ENCODE data around the gene MAPK4.

The MAPK4 gene

DNA sequence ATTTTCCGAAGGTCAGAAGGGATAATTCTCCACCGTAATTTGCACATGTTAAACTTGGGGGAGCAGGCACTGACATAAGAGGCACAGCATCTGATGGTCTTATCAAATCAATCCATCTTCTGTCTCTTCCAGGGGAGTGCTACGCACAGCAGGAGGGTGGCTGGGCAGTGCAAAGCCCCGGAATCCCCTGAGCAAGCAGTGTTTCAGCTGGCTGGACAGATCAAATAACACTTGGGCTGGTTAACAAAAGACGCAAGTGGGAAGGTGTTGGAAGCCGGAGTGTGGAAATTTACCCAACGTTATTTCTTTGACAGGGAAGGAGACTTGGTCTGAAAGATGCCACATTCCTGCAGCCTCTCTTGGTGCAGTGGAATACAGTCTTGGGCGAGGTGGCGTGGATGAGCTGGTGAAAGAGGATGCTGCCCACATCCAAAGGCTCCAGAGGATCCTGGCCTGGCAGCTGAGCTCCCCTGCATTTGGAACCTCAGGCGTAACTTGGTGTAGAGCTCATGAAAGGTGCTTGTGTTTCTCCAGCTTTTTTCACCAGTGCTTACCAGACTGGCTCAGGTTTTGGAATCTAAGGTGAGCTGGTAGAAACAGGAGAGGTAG, 103.0 kb downstream of the MAPK4 start:
- H3K27me3 ChIP-seq (ENCODE audit: insufficient read depth, poor library complexity, severe bottlenecking) = no peaks in the 10 kb centered on the region
- ATAC-seq (ENCODE audit: low read depth) = no peak

GRCh38 chr18:50663626-50664441, 103.9 kb downstream of the MAPK4 start:
- Histone ChIP-seq H3K36me3 (ENCODE audit: low read depth) (no peaks in the 10 kb centered on the region), H3K4me1 (ENCODE audit: insufficient read depth, poor library complexity, severe bottlenecking) (no peaks in the 10 kb centered on the region), H3K4me3 (ENCODE audit: severe bottlenecking) (no peak overlapping the region), H3K27me3 (ENCODE audit: insufficient read depth, poor library complexity, severe bottlenecking) (no peaks in the 10 kb centered on the region), H3K9me3 (ENCODE audit: severe bottlenecking) (no peaks in the 10 kb centered on the region), H3K27ac (ENCODE audit: poor library complexity, severe bottlenecking) (no peak overlapping the region)
- DNase-seq (ENCODE audit: low spot score) (no peak), ATAC-seq (ENCODE audit: low read depth) (no peak)
- TF ChIP-seq, protein P1, sequence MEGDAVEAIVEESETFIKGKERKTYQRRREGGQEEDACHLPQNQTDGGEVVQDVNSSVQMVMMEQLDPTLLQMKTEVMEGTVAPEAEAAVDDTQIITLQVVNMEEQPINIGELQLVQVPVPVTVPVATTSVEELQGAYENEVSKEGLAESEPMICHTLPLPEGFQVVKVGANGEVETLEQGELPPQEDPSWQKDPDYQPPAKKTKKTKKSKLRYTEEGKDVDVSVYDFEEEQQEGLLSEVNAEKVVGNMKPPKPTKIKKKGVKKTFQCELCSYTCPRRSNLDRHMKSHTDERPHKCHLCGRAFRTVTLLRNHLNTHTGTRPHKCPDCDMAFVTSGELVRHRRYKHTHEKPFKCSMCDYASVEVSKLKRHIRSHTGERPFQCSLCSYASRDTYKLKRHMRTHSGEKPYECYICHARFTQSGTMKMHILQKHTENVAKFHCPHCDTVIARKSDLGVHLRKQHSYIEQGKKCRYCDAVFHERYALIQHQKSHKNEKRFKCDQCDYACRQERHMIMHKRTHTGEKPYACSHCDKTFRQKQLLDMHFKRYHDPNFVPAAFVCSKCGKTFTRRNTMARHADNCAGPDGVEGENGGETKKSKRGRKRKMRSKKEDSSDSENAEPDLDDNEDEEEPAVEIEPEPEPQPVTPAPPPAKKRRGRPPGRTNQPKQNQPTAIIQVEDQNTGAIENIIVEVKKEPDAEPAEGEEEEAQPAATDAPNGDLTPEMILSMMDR (IDR thresholded peaks at IDR 0.05; ENCODE audit: poor library complexity, severe bottlenecking) = no peak

More for the DNA sequence above, 103.0 kb downstream of the MAPK4 start:
- no peak overlapping the region for H3K27ac ChIP-seq (ENCODE audit: poor library complexity, severe bottlenecking)
- no peaks in the 10 kb centered on the region for H3K4me1 ChIP-seq (ENCODE audit: insufficient read depth, poor library complexity, severe bottlenecking)
- no peaks in the 10 kb centered on the region for H3K36me3 ChIP-seq (ENCODE audit: low read depth)
- H3K9me3 ChIP-seq (ENCODE audit: severe bottlenecking) = no peaks in the 10 kb centered on the region
- DNase-seq (ENCODE audit: low spot score) = no peak
- TF ChIP-seq, protein P1 (IDR thresholded peaks at IDR 0.05; ENCODE audit: poor library complexity, severe bottlenecking) = no peak
- H3K4me3 ChIP-seq (ENCODE audit: severe bottlenecking) = no peak overlapping the region

- no peaks in the 10 kb centered on the region for H3K27me3 ChIP-seq (ENCODE audit: insufficient read depth, poor library complexity, severe bottlenecking)
- ATAC-seq (ENCODE audit: low read depth) (no peak), DNase-seq (ENCODE audit: low spot score) (no peak)
- H3K4me1 ChIP-seq (ENCODE audit: insufficient read depth, poor library complexity, severe bottlenecking) = no peaks in the 10 kb centered on the region
- H3K9me3 ChIP-seq (ENCODE audit: severe bottlenecking) = no peaks in the 10 kb centered on the region
- H3K27ac ChIP-seq (ENCODE audit: poor library complexity, severe bottlenecking) = no peak overlapping the region
- TF ChIP-seq, protein P1 (IDR thresholded peaks at IDR 0.05; ENCODE audit: poor library complexity, severe bottlenecking) = no peak
- no peaks in the 10 kb centered on the region for H3K36me3 ChIP-seq (ENCODE audit: low read depth)
- H3K4me3 ChIP-seq (ENCODE audit: severe bottlenecking) = no peak overlapping the region
These were observed 105.1 kb downstream of the MAPK4 start for GRCh38 chr18:50665015-50665414.

GRCh38 chr18:50665519-50665918, 105.6 kb downstream of the MAPK4 start:
- Histone ChIP-seq H3K27me3 (ENCODE audit: insufficient read depth, poor library complexity, severe bottlenecking) (no peaks in the 10 kb centered on the region), H3K27ac (ENCODE audit: poor library complexity, severe bottlenecking) (no peak overlapping the region), H3K9me3 (ENCODE audit: severe bottlenecking) (no peaks in the 10 kb centered on the region), H3K4me3 (ENCODE audit: severe bottlenecking) (no peak overlapping the region), H3K4me1 (ENCODE audit: insufficient read depth, poor library complexity, severe bottlenecking) (no peaks in the 10 kb centered on the region), H3K36me3 (ENCODE audit: low read depth) (no peaks in the 10 kb centered on the region)
- DNase-seq (ENCODE audit: low spot score) (no peak), ATAC-seq (ENCODE audit: low read depth) (no peak)
- TF ChIP-seq, protein P1 (IDR thresholded peaks at IDR 0.05; ENCODE audit: poor library complexity, severe bottlenecking) = no peak

- ATAC-seq (ENCODE audit: low read depth) (no peak), DNase-seq (ENCODE audit: low spot score) (no peak)
- Histone ChIP-seq H3K4me1 (ENCODE audit: insufficient read depth, poor library complexity, severe bottlenecking) (no peaks in the 10 kb centered on the region), H3K27me3 (ENCODE audit: insufficient read depth, poor library complexity, severe bottlenecking) (no peaks in the 10 kb centered on the region), H3K27ac (ENCODE audit: poor library complexity, severe bottlenecking) (no peak overlapping the region), H3K36me3 (ENCODE audit: low read depth) (no peaks in the 10 kb centered on the region), H3K9me3 (ENCODE audit: severe bottlenecking) (no peaks in the 10 kb centered on the region), H3K4me3 (ENCODE audit: severe bottlenecking) (no peak overlapping the region)
- TF ChIP-seq, protein P1 (IDR thresholded peaks at IDR 0.05; ENCODE audit: poor library complexity, severe bottlenecking) = no peak
These were observed 106.6 kb downstream of the MAPK4 start for GRCh38 chr18:50666536-50666935.

All from RWPE2 (cell line).